ENCODE measurements around the gene SMPD3. TPM values are rescaled to one million over a fixed set of nuclear protein-coding genes. Genes with fewer than 3 reads are reported as not detected.
A peak's percentile ranks its signal among the peaks of the same experiment; 100 is the strongest.

The SMPD3 gene
- total RNA-seq, 1 donor from 2014 or later: 0.38 TPM

GRCh38 chr16:68368301-68368888 is 79.9 kb downstream of the SMPD3 start:
- Histone ChIP-seq H3K27me3 (ENCODE audit: control insufficient read depth, insufficient read depth, low read length) (peaks cover 38% of the 10 kb centered on the region), H3K4me3 (ENCODE audit: low read depth, low read length) (no peak overlapping the region), H3K36me3 (ENCODE audit: control insufficient read depth, insufficient read depth, low read length) (no peaks in the 10 kb centered on the region)
- DNase-seq (ENCODE audit: low read depth): no peak
- TF ChIP-seq CTCF (IDR thresholded peaks at IDR 0.05; ENCODE audit: insufficient read depth, low read length, poor library complexity, severe bottlenecking): no peak

- peaks cover 39% of the 10 kb centered on the region for H3K27me3 ChIP-seq (ENCODE audit: control insufficient read depth, insufficient read depth, low read length)
- no peak for DNase-seq (ENCODE audit: low read depth)
- no peak overlapping the region for H3K4me3 ChIP-seq (ENCODE audit: low read depth, low read length)
- no peak for TF ChIP-seq CTCF (IDR thresholded peaks at IDR 0.05; ENCODE audit: insufficient read depth, low read length, poor library complexity, severe bottlenecking)
- no peaks in the 10 kb centered on the region for H3K36me3 ChIP-seq (ENCODE audit: control insufficient read depth, insufficient read depth, low read length)
Observed at GRCh38 chr16:68367891-68368290, 80.4 kb downstream of the SMPD3 start.

GRCh38 chr16:68367440-68367839 is 80.9 kb downstream of the SMPD3 start:
- no peak for TF ChIP-seq CTCF (IDR thresholded peaks at IDR 0.05; ENCODE audit: insufficient read depth, low read length, poor library complexity, severe bottlenecking)
- DNase-seq (ENCODE audit: low read depth): no peak
- Histone ChIP-seq H3K36me3 (ENCODE audit: control insufficient read depth, insufficient read depth, low read length) (no peaks in the 10 kb centered on the region), H3K27me3 (ENCODE audit: control insufficient read depth, insufficient read depth, low read length) (peaks cover 39% of the 10 kb centered on the region), H3K4me3 (ENCODE audit: low read depth, low read length) (no peak overlapping the region)

- H3K27me3 ChIP-seq (ENCODE audit: control insufficient read depth, insufficient read depth, low read length): peaks cover 39% of the 10 kb centered on the region
- TF ChIP-seq CTCF (IDR thresholded peaks at IDR 0.05; ENCODE audit: insufficient read depth, low read length, poor library complexity, severe bottlenecking): peak; percentile 24
- no peak overlapping the region for H3K4me3 ChIP-seq (ENCODE audit: low read depth, low read length)
- no peak for DNase-seq (ENCODE audit: low read depth)
- no peaks in the 10 kb centered on the region for H3K36me3 ChIP-seq (ENCODE audit: control insufficient read depth, insufficient read depth, low read length)
Observed at GRCh38 chr16:68367030-68367429, 81.3 kb downstream of the SMPD3 start.

- TF ChIP-seq CTCF (IDR thresholded peaks at IDR 0.05; ENCODE audit: insufficient read depth, low read length, poor library complexity, severe bottlenecking): no peak
Observed at GRCh38 chr16:68366062-68366461, 82.2 kb downstream of the SMPD3 start.

GRCh38 chr16:68365167-68365817 is 83.0 kb downstream of the SMPD3 start:
- Histone ChIP-seq H3K36me3 (ENCODE audit: control insufficient read depth, insufficient read depth, low read length) (no peaks in the 10 kb centered on the region), H3K27me3 (ENCODE audit: control insufficient read depth, insufficient read depth, low read length) (peaks cover 39% of the 10 kb centered on the region), H3K4me3 (ENCODE audit: low read depth, low read length) (no peak overlapping the region)
- no peak for DNase-seq (ENCODE audit: low read depth)
- no peak for TF ChIP-seq CTCF (IDR thresholded peaks at IDR 0.05; ENCODE audit: insufficient read depth, low read length, poor library complexity, severe bottlenecking)

More at GRCh38 chr16:68366062-68366461, 82.2 kb downstream of the SMPD3 start:
- no peak overlapping the region for H3K4me3 ChIP-seq (ENCODE audit: low read depth, low read length)
- H3K27me3 ChIP-seq (ENCODE audit: control insufficient read depth, insufficient read depth, low read length): peaks cover 39% of the 10 kb centered on the region
- DNase-seq (ENCODE audit: low read depth): no peak
- H3K36me3 ChIP-seq (ENCODE audit: control insufficient read depth, insufficient read depth, low read length): no peaks in the 10 kb centered on the region

All from kidney epithelial cell (primary cell).